Thoracic aorta (tissue), 2 donors: ENCODE results near the gene CPNE9. TPM values are rescaled to one million over a fixed set of nuclear protein-coding genes. Genes with fewer than 3 reads are reported as not detected.

Experiments used
- ATAC-seq: fragments of 150-250 bp; one replicate; pipeline ENCODE4 v1.8.0; 2017; ENCODE audit warnings: low read depth; ENCODE audit not compliant: insufficient number of reproducible peaks, low FRiP score
- DNase-seq: peaks from one replicate; pipeline ENCODE4 v3.0.0-alpha.2; 2020; ENCODE audit warnings: low spot score
- H3K27ac ChIP-seq, 2 donors: fragments of 200-600 bp; sonication (generic); 1 replicate in 1 of 2; 2 replicates in 1 of 2; pipeline ENCODE4 v1.5.1; 2016; ENCODE audit warnings: mild to moderate bottlenecking in 2 of 2, moderate library complexity in 2 of 2
- H3K27me3 ChIP-seq: fragments of 200-600 bp; sonication (generic); replicated peaks from 2 replicates; pipeline ENCODE4 v1.6.0; 2016; ENCODE audit warnings: mild to moderate bottlenecking; ENCODE audit not compliant: insufficient read depth
- H3K36me3 ChIP-seq: fragments of 200-600 bp; sonication (generic); one replicate; pipeline ENCODE4 v1.5.1; 2016
- H3K4me1 ChIP-seq, 2 donors: fragments of 200-600 bp; sonication (generic); 1 replicate in 1 of 2; 2 replicates in 1 of 2; pipeline versions ENCODE4 v1.5.1 to v1.6.0; 2016; ENCODE audit warnings: low read depth in 2 of 2, mild to moderate bottlenecking in 1 of 2; ENCODE audit not compliant: control insufficient read depth in 1 of 2
- H3K4me3 ChIP-seq: fragments of 200-600 bp; sonication (generic); 2 replicates; pipeline ENCODE4 v1.5.1; 2016; ENCODE audit warnings: mild to moderate bottlenecking
- H3K9me3 ChIP-seq: fragments of 200-600 bp; sonication (generic); 2 replicates; pipeline ENCODE4 v1.5.1; 2016
- CTCF ChIP-seq: fragments of 200-600 bp; sonication (generic); IDR thresholded peaks from one replicate; pipeline ENCODE4 v1.5.1; 2019; ENCODE audit warnings: antibody characterized with exemption
- total RNA-seq, 2 donors: library from RNA; depleted of rRNA; stranded (reverse); fragments of >200 nt; gene quantifications; one replicate each; pipeline versions ENCODE4 v1.1.0 to v1.2.3, GENCODE V29; 2016

Gene CPNE9
- total RNA-seq, 2 donors from 2014 or later: not detected

DNA sequence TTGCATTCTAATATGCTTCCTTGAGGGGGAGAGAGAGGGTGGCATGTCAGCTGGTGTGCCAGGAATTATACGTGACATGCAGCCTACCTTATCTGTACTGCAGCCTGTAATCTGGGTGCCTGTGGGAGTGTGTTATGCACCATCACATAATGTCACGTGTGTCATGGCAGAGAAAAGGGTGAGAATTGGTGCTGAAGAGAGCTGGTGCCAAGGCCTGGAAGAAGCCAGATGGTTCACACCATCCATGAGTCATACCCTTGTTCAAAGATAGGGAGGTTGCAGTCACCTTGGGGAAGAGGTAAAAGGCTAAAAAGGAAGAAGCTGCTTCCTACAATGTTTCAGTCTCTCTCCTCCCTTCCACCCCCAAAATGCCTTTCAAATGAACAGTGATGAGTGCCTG is 33.2 kb downstream of the CPNE9 start:
- DNase-seq (no peak), ATAC-seq (no peak)
- H3K4me3 ChIP-seq: no peak overlapping the region
- H3K9me3 ChIP-seq: no peaks in the 10 kb centered on the region
- peaks cover 15 to 26% of the 10 kb centered on the region in 2 donors for H3K4me1 ChIP-seq
- peaks cover 59% of the 10 kb centered on the region for H3K36me3 ChIP-seq
- TF ChIP-seq CTCF: no peak
- H3K27ac ChIP-seq: no peak overlapping the region
- H3K27me3 ChIP-seq: no peaks in the 10 kb centered on the region

DNA sequence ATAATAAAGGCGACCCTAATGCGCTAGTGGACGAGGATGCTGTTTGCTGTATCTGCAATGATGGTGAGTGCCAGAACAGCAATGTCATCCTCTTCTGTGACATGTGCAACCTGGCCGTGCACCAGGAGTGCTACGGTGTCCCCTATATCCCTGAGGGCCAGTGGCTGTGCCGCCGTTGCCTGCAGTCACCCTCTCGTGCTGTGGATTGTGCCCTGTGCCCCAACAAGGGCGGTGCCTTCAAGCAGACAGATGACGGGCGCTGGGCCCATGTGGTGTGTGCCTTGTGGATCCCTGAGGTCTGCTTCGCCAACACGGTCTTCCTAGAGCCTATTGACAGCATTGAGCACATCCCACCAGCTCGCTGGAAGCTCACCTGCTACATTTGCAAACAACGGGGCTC is 35.5 kb downstream of the CPNE9 start:
- Histone ChIP-seq H3K9me3 (no peaks in the 10 kb centered on the region), H3K36me3 (peaks cover 82% of the 10 kb centered on the region), H3K27me3 (no peaks in the 10 kb centered on the region), H3K27ac (no peak overlapping the region), H3K4me1 (peaks cover 0 to 6% of the 10 kb centered on the region in 2 donors), H3K4me3 (no peak overlapping the region)
- TF ChIP-seq CTCF: no peak
- ATAC-seq (no peak), DNase-seq (no peak)

GRCh38 chr3:9742560-9742959 is 38.9 kb downstream of the CPNE9 start:
- DNase-seq (no peak), ATAC-seq (no peak)
- H3K36me3 ChIP-seq: peaks cover 97% of the 10 kb centered on the region

DNA sequence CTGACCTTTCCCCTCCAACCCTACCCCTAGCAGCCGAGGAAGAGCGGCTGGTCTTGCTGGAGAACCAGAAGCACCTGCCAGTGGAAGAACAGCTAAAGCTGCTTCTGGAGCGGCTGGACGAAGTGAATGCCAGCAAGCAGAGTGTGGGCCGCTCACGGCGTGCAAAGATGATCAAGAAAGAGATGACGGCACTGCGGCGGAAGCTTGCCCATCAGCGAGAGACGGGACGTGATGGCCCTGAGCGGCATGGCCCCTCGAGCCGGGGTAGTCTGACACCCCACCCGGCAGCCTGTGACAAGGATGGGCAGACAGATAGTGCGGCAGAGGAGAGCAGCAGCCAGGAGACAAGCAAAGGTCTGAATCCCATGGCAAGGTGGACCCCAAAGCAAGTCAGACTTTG is 39.9 kb downstream of the CPNE9 start:
- no peak for DNase-seq
- no peak overlapping the region for H3K27ac ChIP-seq
- no peaks in the 10 kb centered on the region for H3K27me3 ChIP-seq

More at GRCh38 chr3:9742560-9742959, 38.9 kb downstream of the CPNE9 start:
- Histone ChIP-seq H3K4me1 (no peaks in the 10 kb centered on the region), H3K27me3 (no peaks in the 10 kb centered on the region), H3K27ac (no peak overlapping the region), H3K9me3 (no peaks in the 10 kb centered on the region), H3K4me3 (no peak overlapping the region)
- TF ChIP-seq CTCF: no peak

GRCh38 chr3:9744162-9744561 is 40.5 kb downstream of the CPNE9 start:
- Histone ChIP-seq H3K36me3 (peaks cover 83% of the 10 kb centered on the region), H3K27ac (no peak overlapping the region), H3K4me1 (peaks cover 0 to 4% of the 10 kb centered on the region in 2 donors), H3K9me3 (no peaks in the 10 kb centered on the region), H3K4me3 (no peak overlapping the region), H3K27me3 (no peaks in the 10 kb centered on the region)
- no peak for ATAC-seq
- no peak for DNase-seq
- TF ChIP-seq CTCF: no peak

More for the DNA sequence above, 39.9 kb downstream of the CPNE9 start:
- Histone ChIP-seq H3K4me1 (no peaks in the 10 kb centered on the region), H3K36me3 (peaks cover 89% of the 10 kb centered on the region), H3K4me3 (no peak overlapping the region), H3K9me3 (no peaks in the 10 kb centered on the region)
- ATAC-seq: no peak
- no peak for TF ChIP-seq CTCF
